GM12873 (cell line): Measurements from ENCODE around the gene CHIC1.

Source experiments
- CTCF ChIP-seq: IDR thresholded peaks from 2 replicates; pipeline ENCODE4 v1.5.1; 2012; ENCODE audit warnings: low read depth, mild to moderate bottlenecking, moderate library complexity, low read length, control low read depth; ENCODE audit not compliant: insufficient read depth; ENCODE audit errors: missing control alignments

CHIC1 gene

GRCh38 chrX:73562984-73563737 lies at the start of gene CHIC1:
CHIC1 (plus strand) TSS chrX:73563197; CDS start chrX:73563285, 88 bp downstream.
- no peak for TF ChIP-seq CTCF

GRCh38 chrX:73524906-73525305 lies 38.1 kb upstream of the CHIC1 start:
- no peak for TF ChIP-seq CTCF

GRCh38 chrX:73525928-73526690 lies 36.9 kb upstream of the CHIC1 start:
- TF ChIP-seq CTCF: no peak

GRCh38 chrX:73556159-73556558 lies 6.8 kb upstream of the CHIC1 start:
- no peak for TF ChIP-seq CTCF

GRCh38 chrX:73561801-73562200 lies 1.2 kb upstream of the CHIC1 start:
- no peak for TF ChIP-seq CTCF

GRCh38 chrX:73562458-73562857 lies 539 bp upstream of the CHIC1 start:
- no peak for TF ChIP-seq CTCF

GRCh38 chrX:73563738-73564068 lies 706 bp downstream of the CHIC1 start:
- TF ChIP-seq CTCF: no peak
